Activated naive CD4-positive, alpha-beta T cell treated with anti-CD3 and anti-CD28 coated beads, Interleukin-2, amount 50 U/mL, for 16 hours (primary cell): ENCODE results near the gene SUCLA2.

ENCODE experiments used
- DNase-seq: peaks from one replicate; pipeline ENCODE4 v3.0.0-alpha.2; 2020

Gene SUCLA2

GRCh38 chr13:47897411-47898050 lies 103.5 kb downstream of the SUCLA2 start:
- no peak for DNase-seq

GRCh38 chr13:47896546-47896945 lies 104.5 kb downstream of the SUCLA2 start:
- no peak for DNase-seq

- DNase-seq, result no peak
These were observed 105.0 kb downstream of the SUCLA2 start for GRCh38 chr13:47896111-47896510.

GRCh38 chr13:47893527-47893926 lies 107.5 kb downstream of the SUCLA2 start:
- no peak for DNase-seq
